ENCODE data around the gene SLC9A5.

The SLC9A5 gene

GRCh38 chr16:67283039-67283825, 34.5 kb downstream of the SLC9A5 start:
- no peak for DNase-seq

- no peak for DNase-seq
Measured at GRCh38 chr16:67283826-67284555, 35.2 kb downstream of the SLC9A5 start.

- DNase-seq: no peak
Measured at GRCh38 chr16:67284699-67285646, 36.2 kb downstream of the SLC9A5 start.

- DNase-seq: no peak
Measured at GRCh38 chr16:67286441-67287235, 37.9 kb downstream of the SLC9A5 start.

- DNase-seq: no peak
Measured at GRCh38 chr16:67287960-67288359, 39.2 kb downstream of the SLC9A5 start.

- DNase-seq: no peak
Measured at GRCh38 chr16:67291461-67291860, 42.7 kb downstream of the SLC9A5 start.

- DNase-seq: no peak
Measured at GRCh38 chr16:67294171-67294757, 45.5 kb downstream of the SLC9A5 start.

- no peak for DNase-seq
Measured at GRCh38 chr16:67294938-67295361, 46.2 kb downstream of the SLC9A5 start.

GRCh38 chr16:67296420-67296819, 47.6 kb downstream of the SLC9A5 start:
- DNase-seq: no peak

- DNase-seq: no peak
Measured at GRCh38 chr16:67298277-67298676, 49.5 kb downstream of the SLC9A5 start.

GRCh38 chr16:67299269-67299668, 50.5 kb downstream of the SLC9A5 start:
- no peak for DNase-seq

GRCh38 chr16:67301080-67301782, 52.5 kb downstream of the SLC9A5 start:
- no peak for DNase-seq

GRCh38 chr16:67302076-67302475, 53.3 kb downstream of the SLC9A5 start:
- no peak for DNase-seq

- DNase-seq: no peak
Measured at GRCh38 chr16:67302970-67303369, 54.2 kb downstream of the SLC9A5 start.

GRCh38 chr16:67304020-67304419, 55.2 kb downstream of the SLC9A5 start:
- DNase-seq: no peak

GRCh38 chr16:67305216-67306071, 56.7 kb downstream of the SLC9A5 start:
- DNase-seq: no peak

- no peak for DNase-seq
Measured at GRCh38 chr16:67310561-67310960, 61.8 kb downstream of the SLC9A5 start.

GRCh38 chr16:67311607-67312488, 63.1 kb downstream of the SLC9A5 start:
- DNase-seq: no peak

GRCh38 chr16:67312719-67313118, 63.9 kb downstream of the SLC9A5 start:
- DNase-seq: no peak
